AG04450 (cell line): ENCODE results near the gene XG. TPM values are rescaled to one million over a fixed set of nuclear protein-coding genes. Genes with fewer than 3 reads are reported as not detected.
"Not testable (repeated sequence)": the region's sequence is repeated elsewhere in the genome, so short reads cannot be mapped to it uniquely, and the experiment has no call there.

Source experiments
- CTCF ChIA-PET: fragments of 300-600, 350-600 bp; formaldehyde crosslinking; extraction: SDS; loops from one replicate; lab custom pipeline; 2022; ENCODE audit warnings: antibody characterized with exemption, inconsistent platforms; lab: Charles Lee
- POLR2A ChIA-PET: fragments of 350-600 bp; formaldehyde crosslinking; extraction: SDS; loops from one replicate; lab custom pipeline; 2021; ENCODE audit warnings: antibody characterized with exemption, inconsistent platforms; lab: Yijun Ruan, JAX
- DNase-seq: peaks from one replicate; pipeline ENCODE4 v3.0.0-alpha.2; 2011; ENCODE audit warnings: low read depth, low spot score
- H3K27ac ChIP-seq: one replicate; pipeline ENCODE4 v1.5.1; 2012; ENCODE audit warnings: low read depth, low read length, control low read depth
- H3K27me3 ChIP-seq: one replicate; pipeline ENCODE4 v1.6.0; 2012; ENCODE audit warnings: low read length; ENCODE audit not compliant: control insufficient read depth, insufficient read depth
- H3K4me3 ChIP-seq: 2 replicates; pipeline ENCODE4 v1.5.1; 2011; ENCODE audit warnings: mild to moderate bottlenecking, low read depth, low read length, control low read depth
- H3K9me3 ChIP-seq: 2 replicates; pipeline ENCODE4 v1.5.1; 2012; ENCODE audit warnings: low read length; ENCODE audit not compliant: control insufficient read depth, insufficient read depth
- polyA minus RNA-seq: library from RNA; depleted of rRNA, polyadenylated mRNA; stranded (reverse); fragments of >200 nt; gene quantifications from 2 replicates; pipeline ENCODE4 v1.2.3, GENCODE V29; 2011; rRNA and poly(A)+ RNA removed
- polyA plus RNA-seq: library from polyadenylated mRNA; depleted of rRNA; stranded (reverse); fragments of >200 nt; gene quantifications from 2 replicates; pipeline ENCODE4 v1.2.3, GENCODE V29; 2011; rRNA removed
- TF ChIP-seq, protein P1 (sequence below): IDR thresholded peaks from 2 replicates; pipeline ENCODE4 v1.5.1; 2011; ENCODE audit warnings: low read depth, low read length, control low read depth, inconsistent platforms

The XG gene, protein sequence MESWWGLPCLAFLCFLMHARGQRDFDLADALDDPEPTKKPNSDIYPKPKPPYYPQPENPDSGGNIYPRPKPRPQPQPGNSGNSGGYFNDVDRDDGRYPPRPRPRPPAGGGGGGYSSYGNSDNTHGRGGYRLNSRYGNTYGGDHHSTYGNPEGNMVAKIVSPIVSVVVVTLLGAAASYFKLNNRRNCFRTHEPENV
- polyA plus RNA-seq (not detected in 2 replicates), polyA minus RNA-seq (not detected in 2 replicates)

DNA sequence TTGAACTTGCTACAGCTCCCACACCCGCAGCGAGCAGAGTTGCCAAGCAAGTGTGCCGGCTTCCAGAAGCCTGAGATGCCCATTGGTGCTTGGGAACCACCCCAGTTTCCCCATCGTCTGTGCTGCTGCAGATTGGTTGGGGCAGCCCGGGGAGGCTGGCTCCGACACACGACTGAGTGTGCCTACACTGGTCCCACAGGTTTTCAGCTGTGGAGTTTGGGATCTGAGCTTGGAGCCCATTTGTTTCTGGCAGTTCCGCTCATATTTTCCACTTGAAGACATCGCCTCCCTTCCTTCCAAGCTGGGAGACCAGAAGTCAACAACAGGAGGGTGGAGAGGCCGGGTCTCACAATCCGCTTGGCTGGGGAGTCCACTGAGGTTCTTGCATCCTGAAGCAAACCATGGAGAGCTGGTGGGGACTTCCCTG, at the start of gene XG:
XG (plus strand) TSS at position 167 of the 427 bp plus-strand sequence; CDS start at position 402, 235 bp downstream.
- H3K9me3 ChIP-seq, POLR2A ChIA-PET, CTCF ChIA-PET, H3K27me3 ChIP-seq, H3K27ac ChIP-seq, H3K4me3 ChIP-seq, DNase-seq: not testable (repeated sequence)

GRCh38 chrX:2703991-2704369, 47.9 kb upstream of the XG start:
- POLR2A ChIA-PET, result no interaction called here
- H3K27ac ChIP-seq, result no peak overlapping the region

DNA sequence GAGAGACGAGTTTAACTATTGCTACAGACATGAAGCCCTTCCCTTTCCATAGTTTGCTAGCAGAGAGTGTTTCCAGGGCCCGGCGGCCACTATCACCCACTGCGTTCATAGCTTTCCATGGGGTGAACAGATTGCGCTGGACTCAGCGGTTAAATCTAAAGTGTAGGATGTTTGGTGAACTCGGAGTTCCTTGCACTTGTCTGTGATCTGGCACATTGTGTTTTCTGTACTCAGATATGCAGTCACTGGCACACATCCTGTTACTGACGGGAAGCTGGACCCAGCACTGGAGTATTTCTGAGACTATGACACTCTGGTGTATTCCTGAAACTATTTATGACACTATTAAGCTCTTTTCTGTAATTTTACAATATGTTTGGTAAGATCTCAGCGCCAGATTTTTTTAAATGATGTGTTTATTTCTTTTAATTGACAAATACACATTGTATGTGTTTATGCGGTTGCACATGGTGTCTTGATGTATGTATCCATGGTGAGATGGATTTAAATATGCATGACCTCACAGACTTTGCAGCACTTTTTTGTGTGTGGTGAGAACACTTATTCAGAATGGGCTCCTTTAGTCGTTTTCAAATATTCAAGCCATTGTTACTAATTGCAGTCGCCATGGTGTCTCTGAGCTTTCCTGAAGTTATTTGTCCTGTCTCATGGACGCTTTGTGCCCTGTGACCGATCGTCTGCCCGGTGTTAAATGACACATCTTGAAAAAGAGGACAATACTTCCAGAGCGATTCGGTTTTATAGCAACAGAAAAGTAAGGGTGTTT, 46.6 kb upstream of the XG start:
- no peaks in the 10 kb centered on the region for H3K27me3 ChIP-seq
- H3K9me3 ChIP-seq, result no peaks in the 10 kb centered on the region
- H3K27ac ChIP-seq, result no peak overlapping the region
- CTCF ChIA-PET, result no interaction called here
- TF ChIP-seq, protein P1, sequence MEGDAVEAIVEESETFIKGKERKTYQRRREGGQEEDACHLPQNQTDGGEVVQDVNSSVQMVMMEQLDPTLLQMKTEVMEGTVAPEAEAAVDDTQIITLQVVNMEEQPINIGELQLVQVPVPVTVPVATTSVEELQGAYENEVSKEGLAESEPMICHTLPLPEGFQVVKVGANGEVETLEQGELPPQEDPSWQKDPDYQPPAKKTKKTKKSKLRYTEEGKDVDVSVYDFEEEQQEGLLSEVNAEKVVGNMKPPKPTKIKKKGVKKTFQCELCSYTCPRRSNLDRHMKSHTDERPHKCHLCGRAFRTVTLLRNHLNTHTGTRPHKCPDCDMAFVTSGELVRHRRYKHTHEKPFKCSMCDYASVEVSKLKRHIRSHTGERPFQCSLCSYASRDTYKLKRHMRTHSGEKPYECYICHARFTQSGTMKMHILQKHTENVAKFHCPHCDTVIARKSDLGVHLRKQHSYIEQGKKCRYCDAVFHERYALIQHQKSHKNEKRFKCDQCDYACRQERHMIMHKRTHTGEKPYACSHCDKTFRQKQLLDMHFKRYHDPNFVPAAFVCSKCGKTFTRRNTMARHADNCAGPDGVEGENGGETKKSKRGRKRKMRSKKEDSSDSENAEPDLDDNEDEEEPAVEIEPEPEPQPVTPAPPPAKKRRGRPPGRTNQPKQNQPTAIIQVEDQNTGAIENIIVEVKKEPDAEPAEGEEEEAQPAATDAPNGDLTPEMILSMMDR, result no peak
- no peak for DNase-seq
- no peak overlapping the region for H3K4me3 ChIP-seq
- POLR2A ChIA-PET, result no interaction called here

More at GRCh38 chrX:2703991-2704369, 47.9 kb upstream of the XG start:
- CTCF ChIA-PET, result no interaction called here
- Histone ChIP-seq H3K4me3 (no peak overlapping the region), H3K9me3 (no peaks in the 10 kb centered on the region), H3K27me3 (no peaks in the 10 kb centered on the region)
- DNase-seq, result no peak
- TF ChIP-seq, protein P1, result no peak

- Histone ChIP-seq H3K27ac (peak overlapping the region; percentile 54), H3K4me3 (no peak overlapping the region), H3K9me3 (no peaks in the 10 kb centered on the region), H3K27me3 (no peaks in the 10 kb centered on the region)
- ChIA-PET CTCF (no interaction called here), POLR2A (no interaction called here)
- peak; percentile 59 for DNase-seq
- TF ChIP-seq, protein P1, result no peak
Measured at GRCh38 chrX:2707334-2707760, 44.5 kb upstream of the XG start.

DNA sequence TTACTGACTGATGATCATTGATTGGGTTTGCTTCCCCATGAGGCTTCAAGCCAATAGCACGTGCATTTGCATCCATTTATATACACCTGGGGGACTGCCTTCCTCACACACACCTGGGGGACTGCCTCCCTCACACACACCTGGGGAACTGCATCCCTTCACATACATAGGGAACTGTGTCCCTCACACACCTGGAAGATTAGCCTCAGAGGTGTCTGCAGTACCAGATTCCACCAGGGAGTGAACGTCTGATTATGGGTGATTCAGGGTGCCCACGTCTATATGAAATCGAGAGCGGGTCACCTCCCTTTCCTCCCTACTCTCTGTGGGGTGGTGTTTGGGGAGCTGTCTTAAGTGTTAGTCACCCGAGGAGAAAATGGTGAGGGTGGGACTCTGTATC, 43.8 kb upstream of the XG start:
- no peak for DNase-seq
- no peak overlapping the region for H3K27ac ChIP-seq
- no peaks in the 10 kb centered on the region for H3K27me3 ChIP-seq
- CTCF ChIA-PET, result no interaction called here
- H3K4me3 ChIP-seq, result no peak overlapping the region
- POLR2A ChIA-PET, result no interaction called here
- TF ChIP-seq, protein P1, result no peak
- H3K9me3 ChIP-seq, result no peaks in the 10 kb centered on the region
